Jurkat, Clone E6-1 (cell line): ENCODE data around the gene TFG. TPM values are rescaled to one million over a fixed set of nuclear protein-coding genes. Genes with fewer than 3 reads are reported as not detected.
"Not testable (repeated sequence)": the region's sequence is repeated elsewhere in the genome, so short reads cannot be mapped to it uniquely, and the experiment has no call there.

Source experiments
- DNase-seq: peaks from one replicate; pipeline ENCODE4 v3.0.0-alpha.2; 2011; ENCODE audit warnings: low read depth, low spot score
- H3K4me3 ChIP-seq: 2 replicates; pipeline ENCODE4 v1.5.1; 2011; ENCODE audit warnings: mild to moderate bottlenecking, low read length, control low read depth, moderate library complexity
- polyA plus RNA-seq: library from polyadenylated mRNA; unstranded; fragments of >200 nt; gene quantifications from one replicate; pipeline ENCODE4 v1.2.1, GENCODE V29; 2012; ENCODE audit warnings: missing spikeins; ENCODE audit not compliant: insufficient read length, insufficient read depth

TFG gene
- polyA plus RNA-seq = 56.0 TPM

GRCh38 chr3:100708989-100709841 is at the start of gene TFG:
TSS of gene TFG (plus strand) at chr3:100709494. CDS start at chr3:100713686, 4,192 bp downstream.
- peak within 1 kb of the TSS; percentile 79 for H3K4me3 ChIP-seq

GRCh38 chr3:100661294-100661693 is 48.0 kb upstream of the TFG start:
- not testable (repeated sequence) for H3K4me3 ChIP-seq, DNase-seq

More at GRCh38 chr3:100708989-100709841, at the start of gene TFG:
- peak; percentile 97 for DNase-seq

GRCh38 chr3:100662113-100662823 is 47.0 kb upstream of the TFG start:
- DNase-seq = no peak
- no peak overlapping the region for H3K4me3 ChIP-seq

- no peak overlapping the region for H3K4me3 ChIP-seq
- DNase-seq = peak; percentile 24
Measured at GRCh38 chr3:100665230-100665629, 44.1 kb upstream of the TFG start.

- H3K4me3 ChIP-seq, DNase-seq: not testable (repeated sequence)
Measured at GRCh38 chr3:100666699-100667098, 42.6 kb upstream of the TFG start.

- H3K4me3 ChIP-seq, DNase-seq: not testable (repeated sequence)
Measured at GRCh38 chr3:100667316-100667715, 42.0 kb upstream of the TFG start.

- not testable (repeated sequence) for H3K4me3 ChIP-seq, DNase-seq
Measured at GRCh38 chr3:100670995-100671394, 38.3 kb upstream of the TFG start.

GRCh38 chr3:100681496-100681895 is 27.8 kb upstream of the TFG start:
- H3K4me3 ChIP-seq = no peak overlapping the region

GRCh38 chr3:100682056-100682853 is 27.0 kb upstream of the TFG start:
- DNase-seq = no peak
- no peak overlapping the region for H3K4me3 ChIP-seq

More at GRCh38 chr3:100681496-100681895, 27.8 kb upstream of the TFG start:
- DNase-seq = no peak

GRCh38 chr3:100682854-100683760 is 26.2 kb upstream of the TFG start:
- no peak for DNase-seq
- H3K4me3 ChIP-seq = no peak overlapping the region

- no peak for DNase-seq
- H3K4me3 ChIP-seq = no peak overlapping the region
Measured at GRCh38 chr3:100693225-100693624, 16.1 kb upstream of the TFG start.

- no peak for DNase-seq
- H3K4me3 ChIP-seq = no peak overlapping the region
Measured at GRCh38 chr3:100695696-100696095, 13.6 kb upstream of the TFG start.

GRCh38 chr3:100696161-100696560 is 13.1 kb upstream of the TFG start:
- H3K4me3 ChIP-seq = no peak overlapping the region
- no peak for DNase-seq

GRCh38 chr3:100697172-100697571 is 12.1 kb upstream of the TFG start:
- no peak overlapping the region for H3K4me3 ChIP-seq
- no peak for DNase-seq

- DNase-seq = no peak
Measured at GRCh38 chr3:100697723-100698285, 11.5 kb upstream of the TFG start.

GRCh38 chr3:100698736-100699135 is 10.6 kb upstream of the TFG start:
- H3K4me3 ChIP-seq = no peak overlapping the region
- DNase-seq = no peak

More at GRCh38 chr3:100697723-100698285, 11.5 kb upstream of the TFG start:
- H3K4me3 ChIP-seq = no peak overlapping the region

GRCh38 chr3:100700708-100701107 is 8.6 kb upstream of the TFG start:
- DNase-seq = no peak
- no peak overlapping the region for H3K4me3 ChIP-seq
